Measurements from ENCODE around the gene DENND1B.

DENND1B gene

GRCh38 chr1:197731449-197731848, 43.8 kb downstream of the DENND1B start:
- no peaks in the 10 kb centered on the region for H3K4me1 ChIP-seq (ENCODE audit: insufficient read depth, low read length)
- peaks cover 6% of the 10 kb centered on the region for H3K9me3 ChIP-seq (ENCODE audit: insufficient read depth, low read length, severe bottlenecking)
- no peak for TF ChIP-seq EZH2 (IDR thresholded peaks at IDR 0.05; ENCODE audit: borderline replicate concordance, low read depth, low read length, severe bottlenecking)
- TF ChIP-seq, protein P1, sequence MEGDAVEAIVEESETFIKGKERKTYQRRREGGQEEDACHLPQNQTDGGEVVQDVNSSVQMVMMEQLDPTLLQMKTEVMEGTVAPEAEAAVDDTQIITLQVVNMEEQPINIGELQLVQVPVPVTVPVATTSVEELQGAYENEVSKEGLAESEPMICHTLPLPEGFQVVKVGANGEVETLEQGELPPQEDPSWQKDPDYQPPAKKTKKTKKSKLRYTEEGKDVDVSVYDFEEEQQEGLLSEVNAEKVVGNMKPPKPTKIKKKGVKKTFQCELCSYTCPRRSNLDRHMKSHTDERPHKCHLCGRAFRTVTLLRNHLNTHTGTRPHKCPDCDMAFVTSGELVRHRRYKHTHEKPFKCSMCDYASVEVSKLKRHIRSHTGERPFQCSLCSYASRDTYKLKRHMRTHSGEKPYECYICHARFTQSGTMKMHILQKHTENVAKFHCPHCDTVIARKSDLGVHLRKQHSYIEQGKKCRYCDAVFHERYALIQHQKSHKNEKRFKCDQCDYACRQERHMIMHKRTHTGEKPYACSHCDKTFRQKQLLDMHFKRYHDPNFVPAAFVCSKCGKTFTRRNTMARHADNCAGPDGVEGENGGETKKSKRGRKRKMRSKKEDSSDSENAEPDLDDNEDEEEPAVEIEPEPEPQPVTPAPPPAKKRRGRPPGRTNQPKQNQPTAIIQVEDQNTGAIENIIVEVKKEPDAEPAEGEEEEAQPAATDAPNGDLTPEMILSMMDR (IDR thresholded peaks at IDR 0.05; ENCODE audit: borderline replicate concordance, extremely low read depth, low read length, poor library complexity, severe bottlenecking) = no peak
- no peak overlapping the region for H2AFZ ChIP-seq (ENCODE audit: low read depth, low read length)
- ATAC-seq (ENCODE audit: insufficient read depth, low read depth) (no peak), DNase-seq (no peak)
- H3K27me3 ChIP-seq (ENCODE audit: insufficient read depth, low read length, poor library complexity) = no peaks in the 10 kb centered on the region
- H3K9ac ChIP-seq (ENCODE audit: low read depth, low read length) = no peak overlapping the region
- H3K79me2 ChIP-seq (ENCODE audit: insufficient read depth, low read length) = peaks cover 89% of the 10 kb centered on the region
- H3K27ac ChIP-seq (ENCODE audit: low read length) = no peak overlapping the region
- no peak overlapping the region for H3K4me3 ChIP-seq (ENCODE audit: low read depth in 1 of 2, low read length in 2 of 2)
- H4K20me1 ChIP-seq (ENCODE audit: insufficient read depth, low read length) = no peaks in the 10 kb centered on the region
- peaks cover 13% of the 10 kb centered on the region; the same call in 1 of the 2 replicates for H3K36me3 ChIP-seq (ENCODE audit: insufficient read depth, low read length)
- no peak overlapping the region for H3K4me2 ChIP-seq (ENCODE audit: insufficient read depth, low read length)

DNA sequence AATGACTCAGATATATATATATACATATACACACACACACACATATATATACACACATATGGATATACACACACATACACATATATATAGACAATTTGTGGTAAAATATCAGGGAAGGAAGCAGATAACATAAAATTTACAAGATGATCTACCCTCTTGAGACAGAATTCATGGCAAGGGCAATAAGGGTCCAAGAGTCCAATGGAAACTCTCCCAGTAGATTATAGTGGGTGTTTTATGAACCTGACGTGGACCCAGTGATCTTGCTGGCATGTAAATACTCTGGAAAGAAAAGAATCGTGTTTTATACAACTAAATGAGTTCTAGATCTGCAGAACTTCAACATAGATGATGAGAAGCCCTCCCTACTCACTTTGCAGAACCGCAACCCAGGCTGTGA, 49.3 kb downstream of the DENND1B start:
- no peak overlapping the region for H3K27ac ChIP-seq (ENCODE audit: low read length)
- TF ChIP-seq EZH2 (IDR thresholded peaks at IDR 0.05; ENCODE audit: borderline replicate concordance, low read depth, low read length, severe bottlenecking) = no peak
- TF ChIP-seq, protein P1 (IDR thresholded peaks at IDR 0.05; ENCODE audit: borderline replicate concordance, extremely low read depth, low read length, poor library complexity, severe bottlenecking) = no peak
- H3K9ac ChIP-seq (ENCODE audit: low read depth, low read length) = no peak overlapping the region
- H3K9me3 ChIP-seq (ENCODE audit: insufficient read depth, low read length, severe bottlenecking) = peaks cover 23% of the 10 kb centered on the region
- H3K27me3 ChIP-seq (ENCODE audit: insufficient read depth, low read length, poor library complexity) = no peaks in the 10 kb centered on the region
- H3K79me2 ChIP-seq (ENCODE audit: insufficient read depth, low read length) = peaks cover 83% of the 10 kb centered on the region
- H2AFZ ChIP-seq (ENCODE audit: low read depth, low read length) = no peak overlapping the region
- DNase-seq = no peak
- no peak for ATAC-seq (ENCODE audit: insufficient read depth, low read depth)
- no peak overlapping the region for H3K4me2 ChIP-seq (ENCODE audit: insufficient read depth, low read length)
- H3K4me1 ChIP-seq (ENCODE audit: insufficient read depth, low read length) = no peaks in the 10 kb centered on the region
- H3K36me3 ChIP-seq (ENCODE audit: insufficient read depth, low read length) = peaks cover 13% of the 10 kb centered on the region; the same call in 1 of the 2 replicates
- H4K20me1 ChIP-seq (ENCODE audit: insufficient read depth, low read length) = no peaks in the 10 kb centered on the region
- no peak overlapping the region for H3K4me3 ChIP-seq (ENCODE audit: low read depth in 1 of 2, low read length in 2 of 2)

DNA sequence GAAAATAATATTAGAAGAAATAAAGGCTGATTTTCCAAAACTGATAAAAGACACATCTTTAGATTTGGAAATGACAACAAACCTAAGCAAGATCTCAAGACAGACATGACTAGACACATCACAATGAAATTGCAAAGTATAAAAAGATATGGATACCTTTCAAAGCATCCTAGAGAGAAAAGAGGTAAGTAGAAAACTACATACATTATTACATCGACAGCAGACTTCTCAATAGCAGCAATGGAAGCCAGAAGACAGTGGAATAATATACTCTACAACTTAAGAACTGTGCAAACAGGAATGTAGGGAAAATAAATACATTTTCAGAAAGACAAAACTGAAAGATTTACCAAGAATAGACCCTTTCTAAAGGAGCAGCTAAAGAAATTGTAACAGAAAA, 50.2 kb downstream of the DENND1B start:
- Histone ChIP-seq H3K9ac (ENCODE audit: low read depth, low read length) (no peak overlapping the region), H3K4me3 (ENCODE audit: low read depth in 1 of 2, low read length in 2 of 2) (no peak overlapping the region), H3K36me3 (ENCODE audit: insufficient read depth, low read length) (peaks cover 13% of the 10 kb centered on the region; the same call in 1 of the 2 replicates), H3K4me2 (ENCODE audit: insufficient read depth, low read length) (no peak overlapping the region), H3K9me3 (ENCODE audit: insufficient read depth, low read length, severe bottlenecking) (peaks cover 23% of the 10 kb centered on the region), H2AFZ (ENCODE audit: low read depth, low read length) (no peak overlapping the region), H3K27me3 (ENCODE audit: insufficient read depth, low read length, poor library complexity) (no peaks in the 10 kb centered on the region), H4K20me1 (ENCODE audit: insufficient read depth, low read length) (no peaks in the 10 kb centered on the region), H3K27ac (ENCODE audit: low read length) (no peak overlapping the region), H3K79me2 (ENCODE audit: insufficient read depth, low read length) (peaks cover 73% of the 10 kb centered on the region), H3K4me1 (ENCODE audit: insufficient read depth, low read length) (no peaks in the 10 kb centered on the region)
- TF ChIP-seq, protein P1 (IDR thresholded peaks at IDR 0.05; ENCODE audit: borderline replicate concordance, extremely low read depth, low read length, poor library complexity, severe bottlenecking) = no peak
- TF ChIP-seq EZH2 (IDR thresholded peaks at IDR 0.05; ENCODE audit: borderline replicate concordance, low read depth, low read length, severe bottlenecking) = no peak
- DNase-seq (no peak), ATAC-seq (ENCODE audit: insufficient read depth, low read depth) (no peak)

GRCh38 chr1:197715806-197716205, 59.5 kb downstream of the DENND1B start:
- ATAC-seq (ENCODE audit: insufficient read depth, low read depth) = no peak
- no peaks in the 10 kb centered on the region for H4K20me1 ChIP-seq (ENCODE audit: insufficient read depth, low read length)

More at GRCh38 chr1:197715806-197716205, 59.5 kb downstream of the DENND1B start:
- DNase-seq = no peak
- H3K4me3 ChIP-seq (ENCODE audit: low read depth in 1 of 2, low read length in 2 of 2) = no peak overlapping the region
- H3K27ac ChIP-seq (ENCODE audit: low read length) = no peak overlapping the region
- no peak overlapping the region for H3K9ac ChIP-seq (ENCODE audit: low read depth, low read length)
- H3K9me3 ChIP-seq (ENCODE audit: insufficient read depth, low read length, severe bottlenecking) = no peaks in the 10 kb centered on the region
- no peak overlapping the region for H2AFZ ChIP-seq (ENCODE audit: low read depth, low read length)
- no peaks in the 10 kb centered on the region for H3K27me3 ChIP-seq (ENCODE audit: insufficient read depth, low read length, poor library complexity)
- peaks cover 23% of the 10 kb centered on the region; the same call in 1 of the 2 replicates for H3K79me2 ChIP-seq (ENCODE audit: insufficient read depth, low read length)
- no peaks in the 10 kb centered on the region for H3K36me3 ChIP-seq (ENCODE audit: insufficient read depth, low read length)
- no peaks in the 10 kb centered on the region for H3K4me1 ChIP-seq (ENCODE audit: insufficient read depth, low read length)
- no peak overlapping the region for H3K4me2 ChIP-seq (ENCODE audit: insufficient read depth, low read length)
- no peak for TF ChIP-seq EZH2 (IDR thresholded peaks at IDR 0.05; ENCODE audit: borderline replicate concordance, low read depth, low read length, severe bottlenecking)
- TF ChIP-seq, protein P1 (IDR thresholded peaks at IDR 0.05; ENCODE audit: borderline replicate concordance, extremely low read depth, low read length, poor library complexity, severe bottlenecking) = no peak
